IMR-90 (cell line): ENCODE data around the gene GPR157. TPM values are rescaled to one million over a fixed set of nuclear protein-coding genes. Genes with fewer than 3 reads are reported as not detected.

Source experiments
- ATAC-seq: fragments of 200-7000 bp; cut with Tn5 transposase; 2 replicates; pipeline ENCODE4 v1.9.1; 2020; ENCODE audit warnings: low read depth, mild to moderate bottlenecking, moderate library complexity
- BruUV-seq: library from RNA; stranded (reverse); fragments of 400-500 nt; replicated peaks from 2 replicates; lab custom pipeline; 2021; lab: Mats Ljungman, UMichigan
- CTCF ChIA-PET: fragments of 300-600 bp; formaldehyde crosslinking; extraction: SDS; loops from one replicate; lab custom pipeline; 2021; ENCODE audit warnings: antibody characterized with exemption; lab: Yijun Ruan, JAX
- POLR2A ChIA-PET: fragments of 300-600 bp; sonication (Branson Sonifier 250); formaldehyde crosslinking; loops from one replicate; lab custom pipeline; 2022; ENCODE audit warnings: antibody characterized with exemption; ENCODE audit not compliant: unreplicated experiment; lab: Charles Lee
- DNase-seq: peaks from one replicate; pipeline ENCODE4 v3.0.0; 2013
- H2AFZ ChIP-seq: replicated peaks from 2 replicates; pipeline ENCODE3; 2013; ENCODE audit warnings: low read length, mild to moderate bottlenecking; ENCODE audit not compliant: poor library complexity
- H2AK5ac ChIP-seq: 2 replicates; pipeline ENCODE4 v1.6.1; 2013; ENCODE audit warnings: low read depth, low read length, inconsistent platforms
- H2AK9ac ChIP-seq: replicated peaks from 2 replicates; pipeline ENCODE3; 2013; ENCODE audit warnings: mild to moderate bottlenecking, low read depth, low read length, moderate library complexity; ENCODE audit not compliant: poor library complexity
- H2BK120ac ChIP-seq: 2 replicates; pipeline ENCODE4 v1.6.1; 2013; ENCODE audit warnings: low read depth, low read length, inconsistent platforms
- H2BK15ac ChIP-seq: 3 replicates; pipeline ENCODE4 v1.6.1; 2013; ENCODE audit warnings: low read depth, low read length, inconsistent platforms
- H2BK20ac ChIP-seq: 2 replicates; pipeline ENCODE4 v1.6.1; 2013; ENCODE audit warnings: low read depth, mild to moderate bottlenecking, inconsistent platforms, low read length, moderate library complexity
- H2BK5ac ChIP-seq: 2 replicates; pipeline ENCODE4 v1.6.1; 2013; ENCODE audit warnings: mild to moderate bottlenecking, low read depth, low read length, inconsistent platforms; ENCODE audit not compliant: poor library complexity, severe bottlenecking
- H3K14ac ChIP-seq: replicated peaks from 2 replicates; pipeline ENCODE4 v1.6.1; 2013; ENCODE audit warnings: low read depth, low read length, inconsistent platforms
- H3K18ac ChIP-seq: 2 replicates; pipeline ENCODE4 v1.6.1; 2013; ENCODE audit warnings: low read depth, low read length, control low read depth
- H3K23ac ChIP-seq: 2 replicates; pipeline ENCODE4 v1.6.1; 2013; ENCODE audit warnings: low read depth, low read length, inconsistent platforms
- H3K27ac ChIP-seq: 2 replicates; pipeline ENCODE4 v1.5.1; 2013; ENCODE audit warnings: mild to moderate bottlenecking, control low read depth, low read length; ENCODE audit not compliant: insufficient read depth
- H3K27me3 ChIP-seq: 2 replicates; pipeline ENCODE4 v1.6.1; 2013; ENCODE audit warnings: low read length; ENCODE audit not compliant: control insufficient read depth, insufficient read depth
- H3K36me3 ChIP-seq: 2 replicates; pipeline ENCODE4 v1.6.1; 2013; ENCODE audit warnings: low read length, mixed read lengths; ENCODE audit not compliant: control insufficient read depth, insufficient read depth
- H3K4ac ChIP-seq: 2 replicates; pipeline ENCODE4 v1.6.1; 2013; ENCODE audit warnings: low read depth, low read length, inconsistent platforms
- H3K4me1 ChIP-seq: 2 replicates; pipeline ENCODE4 v1.6.1; 2013; ENCODE audit warnings: low read length, mixed read lengths; ENCODE audit not compliant: control insufficient read depth, insufficient read depth
- H3K4me2 ChIP-seq: 2 replicates; pipeline ENCODE4 v1.6.1; 2013; ENCODE audit warnings: low read depth, mild to moderate bottlenecking, control low read depth, low read length, moderate library complexity
- H3K4me3 ChIP-seq: 2 replicates; pipeline ENCODE4 v1.5.1; 2013; ENCODE audit warnings: low read depth, mild to moderate bottlenecking, control low read depth, low read length, moderate library complexity; ENCODE audit not compliant: insufficient read depth
- H3K56ac ChIP-seq: 2 replicates; pipeline ENCODE4 v1.6.1; 2013; ENCODE audit warnings: low read length, inconsistent platforms; ENCODE audit not compliant: insufficient read depth; ENCODE audit errors: extremely low read depth
- H3K79me1 ChIP-seq, 2 experiments: 2 replicates each; pipeline ENCODE4 v1.6.1; 2013; ENCODE audit warnings: low read length in 2 of 2, inconsistent platforms in 1 of 2, low read depth in 1 of 2
- H3K9ac ChIP-seq: 2 replicates; pipeline ENCODE4 v1.6.1; 2013; ENCODE audit warnings: low read depth, low read length, control low read depth
- H3K9me1 ChIP-seq: 2 replicates; pipeline ENCODE4 v1.6.1; 2013; ENCODE audit warnings: low read length, inconsistent platforms; ENCODE audit not compliant: insufficient read depth
- H3K9me3 ChIP-seq: 2 replicates; pipeline ENCODE4 v1.6.1; 2013; ENCODE audit warnings: low read length; ENCODE audit not compliant: control insufficient read depth, insufficient read depth
- H4K20me1 ChIP-seq: 2 replicates; pipeline ENCODE4 v1.6.1; 2013; ENCODE audit warnings: low read length, inconsistent platforms; ENCODE audit not compliant: insufficient read depth
- H4K5ac ChIP-seq: 2 replicates; pipeline ENCODE4 v1.6.1; 2013; ENCODE audit warnings: mild to moderate bottlenecking, low read depth, low read length, control low read depth
- H4K8ac ChIP-seq, 2 experiments: 2 replicates each; pipeline ENCODE4 v1.6.1; 2013; ENCODE audit warnings: low read depth in 2 of 2, low read length in 2 of 2, control low read depth in 1 of 2, inconsistent platforms in 1 of 2
- H4K91ac ChIP-seq: 2 replicates; pipeline ENCODE4 v1.6.1; 2013; ENCODE audit warnings: low read depth, low read length, inconsistent platforms; ENCODE audit not compliant: insufficient read depth
- BHLHE40 ChIP-seq: fragments of 150-350 bp; IDR thresholded peaks from 2 replicates; pipeline ENCODE4 v1.6.1; 2016; ENCODE audit warnings: mild to moderate bottlenecking, low read depth, low read length
- ELK1 ChIP-seq: fragments of 150-350 bp; IDR thresholded peaks from 2 replicates; pipeline ENCODE4 v1.6.1; 2016; ENCODE audit warnings: low read depth, mild to moderate bottlenecking, low read length, moderate library complexity, borderline replicate concordance
- MAFK ChIP-seq: IDR thresholded peaks from 2 replicates; pipeline ENCODE4 v1.6.1; 2012; ENCODE audit warnings: low read depth, low read length, improper control_type of control experiment
- POLR2A ChIP-seq: IDR thresholded peaks from 2 replicates; pipeline ENCODE4 v1.6.1; 2012; ENCODE audit warnings: mild to moderate bottlenecking, low read depth, low read length
- RFX5 ChIP-seq: IDR thresholded peaks from 2 replicates; pipeline ENCODE4 v1.8.0; 2012; ENCODE audit warnings: low read depth, mild to moderate bottlenecking, low read length, moderate library complexity
- USF2 ChIP-seq: fragments of 150-350 bp; IDR thresholded peaks from 2 replicates; pipeline ENCODE4 v1.6.1; 2017; ENCODE audit warnings: mild to moderate bottlenecking, antibody characterized with exemption, low read length, low read depth
- WGBS, 2 experiments: methylation state at CpG; one replicate each; pipeline versions ENCODE4 v1.1.5 to v1.1.7; 2013; ENCODE audit warnings: missing lambda C conversion rate in 2 of 2; ENCODE audit not compliant: insufficient read length in 1 of 2; ENCODE audit errors: extremely low coverage in 2 of 2; 5-methylcytosine and 5-hydroxymethylcytosine counted together
- dilution Hi-C: fragments of 300-500 bp; cut with HindIII; formaldehyde crosslinking; loops from one replicate; pipeline ENCODE4 v1.14.3; 2018; ENCODE audit warnings: low sequenced_read_pairs; ENCODE audit not compliant: unreplicated experiment
- in situ Hi-C: fragments of 300-500 bp; cut with MboI; formaldehyde crosslinking; loops from 3 replicates; pipeline ENCODE4 v1.14.3; 2019; ENCODE audit warnings: low sequenced_read_pairs, inconsistent platforms, mixed read lengths
- intact Hi-C: fragments of 100-400 bp; cut with micrococcal nuclease; formaldehyde crosslinking; loops from 2 replicates; pipeline ENCODE4 v1.10.0; 2022
- polyA plus RNA-seq, 3 experiments: library from polyadenylated mRNA; depleted of rRNA; stranded (reverse); fragments of >200 nt; gene quantifications; 2 replicates each; pipeline ENCODE4 v1.2.3, GENCODE V29; 2012; ENCODE audit warnings: low replicate concordance in 1 of 3
- total RNA-seq: library from RNA; depleted of rRNA; stranded (reverse); fragments of >200 nt; gene quantifications from 2 replicates; pipeline ENCODE4 v1.2.3, GENCODE V29; 2012

Gene GPR157
- total and polyA plus RNA-seq, 2 of the 4 experiments (the other 2 are of a cell fraction): 1.8 to 2.7 TPM

- H3K9me1 ChIP-seq: peaks cover 21% of the 10 kb centered on the region
- dilution Hi-C loops (no loop called here), in situ Hi-C loops (no loop called here), intact Hi-C loops (no loop called here)
- no peaks in the 10 kb centered on the region for H3K9me3 ChIP-seq
- no peak overlapping the region for H4K5ac ChIP-seq
- H4K91ac ChIP-seq: no peak overlapping the region
- POLR2A ChIA-PET: no interaction called here
- no peak overlapping the region for H2AK9ac ChIP-seq
- no peak overlapping the region for H2BK15ac ChIP-seq
- no peak overlapping the region for H3K27ac ChIP-seq
- H3K4ac ChIP-seq: no peak overlapping the region
- no peak overlapping the region for H3K9ac ChIP-seq
- peaks cover 91% of the 10 kb centered on the region for H4K20me1 ChIP-seq
- H3K18ac ChIP-seq: no peak overlapping the region
- CTCF ChIA-PET: no interaction called here
- H3K4me2 ChIP-seq: no peak overlapping the region
- no peak overlapping the region for H3K56ac ChIP-seq
- H2BK20ac ChIP-seq: no peak overlapping the region
- BruUV-seq: no TSS peak
- no peak for TF ChIP-seq ELK1
- TF ChIP-seq POLR2A: no peak
- no peak for TF ChIP-seq USF2
- no peak for TF ChIP-seq RFX5
- no peak for TF ChIP-seq BHLHE40
- no peak for TF ChIP-seq MAFK
- no peak overlapping the region for H4K8ac ChIP-seq
- peaks cover 2% of the 10 kb centered on the region; the same call in 1 of the 2 replicates for H3K4me1 ChIP-seq
- DNase-seq: no peak
- H2AK5ac ChIP-seq: no peak overlapping the region
- H3K36me3 ChIP-seq: peaks cover 31% of the 10 kb centered on the region; the same call in 1 of the 2 replicates
- no CpG with 5 or more reads among the region's 4 CpGs for WGBS, 2 experiments
- no peak overlapping the region for H2BK5ac ChIP-seq
- H2BK120ac ChIP-seq: no peak overlapping the region
- H2AFZ ChIP-seq: no peak overlapping the region
- H3K79me1 ChIP-seq: peaks cover 32 to 82% of the 10 kb centered on the region in 2 experiments
- no peak overlapping the region for H3K23ac ChIP-seq
- no peaks in the 10 kb centered on the region for H3K27me3 ChIP-seq
- no peak overlapping the region for H3K4me3 ChIP-seq
- peak; percentile 50 for ATAC-seq
- H3K14ac ChIP-seq: no peak overlapping the region
Observed at GRCh38 chr1:9174243-9174642, 45.3 kb upstream of the GPR157 start.
